ENCODE data around the gene KAZN.

GRCh38 chr1:14941864-14942263 is 343.4 kb downstream of the KAZN start:
- no peak for TF ChIP-seq POLR2AphosphoS5 (IDR thresholded peaks at IDR 0.05)
- TF ChIP-seq CTCF (IDR thresholded peaks at IDR 0.05; ENCODE audit: poor library complexity, severe bottlenecking) = no peak
- no peak for TF ChIP-seq REST (IDR thresholded peaks at IDR 0.05; ENCODE audit: borderline replicate concordance)
- TF ChIP-seq EP300 (conservative IDR thresholded peaks at IDR 0.05; ENCODE audit: poor library complexity, severe bottlenecking) = no peak
- no peak for TF ChIP-seq EZH2 (IDR thresholded peaks at IDR 0.05; ENCODE audit: borderline replicate concordance, insufficient read depth, low read length, poor library complexity, severe bottlenecking)
- TF ChIP-seq TAF1 (IDR thresholded peaks at IDR 0.05; ENCODE audit: low read depth) = no peak
- TF ChIP-seq RAD21 (conservative IDR thresholded peaks at IDR 0.05) = no peak
- no peak for TF ChIP-seq SMC3 (conservative IDR thresholded peaks at IDR 0.05; ENCODE audit: poor library complexity)
- TF ChIP-seq MXI1 (conservative IDR thresholded peaks at IDR 0.05; ENCODE audit: poor library complexity, severe bottlenecking) = no peak
